MM.1S (cell line): Measurements from ENCODE around the gene GALNT12.

Experiments used
- DNase-seq: peaks from one replicate; pipeline ENCODE4 v3.0.0-alpha.2; 2015
- H2AFZ ChIP-seq: fragments of 300-600 bp; sonication (generic); 2 replicates; pipeline ENCODE4 v1.6.0; 2016; ENCODE audit warnings: antibody characterized with exemption, low read length
- H3F3A ChIP-seq: fragments of 300-600 bp; sonication (generic); 2 replicates; pipeline ENCODE4 v1.6.1; 2016; ENCODE audit warnings: mild to moderate bottlenecking, antibody characterized with exemption, low read length, moderate library complexity, mixed read lengths; ENCODE audit not compliant: insufficient read depth
- H3K27ac ChIP-seq: fragments of 300-600 bp; sonication (generic); 2 replicates; pipeline ENCODE4 v1.5.1; 2016; ENCODE audit warnings: mild to moderate bottlenecking, low read length
- H3K27me3 ChIP-seq: fragments of 300-600 bp; sonication (generic); replicated peaks from 2 replicates; pipeline ENCODE4 v1.6.0; 2016; ENCODE audit warnings: low read length; ENCODE audit not compliant: insufficient read depth
- H3K36me3 ChIP-seq: fragments of 300-600 bp; sonication (generic); replicated peaks from 2 replicates; pipeline ENCODE4 v1.6.1; 2016; ENCODE audit warnings: mild to moderate bottlenecking, low read length, mixed read lengths; ENCODE audit not compliant: insufficient read depth
- H3K4me1 ChIP-seq: fragments of 300-600 bp; sonication (generic); 2 replicates; pipeline ENCODE4 v1.6.1; 2016; ENCODE audit warnings: low read length, mixed read lengths
- H3K4me2 ChIP-seq: fragments of 300-600 bp; sonication (generic); 2 replicates; pipeline ENCODE4 v1.6.0; 2016; ENCODE audit warnings: low read depth, low read length
- H3K4me3 ChIP-seq: fragments of 300-600 bp; sonication (generic); 2 replicates; pipeline ENCODE4 v1.5.1; 2016; ENCODE audit warnings: low read length, mixed read lengths
- H3K79me2 ChIP-seq: fragments of 300-600 bp; sonication (generic); 2 replicates; pipeline ENCODE4 v1.6.1; 2016; ENCODE audit warnings: mixed run types, low read length, mixed read lengths
- H3K9ac ChIP-seq: fragments of 300-600 bp; sonication (generic); 2 replicates; pipeline ENCODE4 v1.6.1; 2016; ENCODE audit warnings: low read length, mixed read lengths
- H3K9me2 ChIP-seq: fragments of 300-600 bp; sonication (generic); replicated peaks from 2 replicates; pipeline ENCODE4 v1.6.1; 2016; ENCODE audit warnings: mild to moderate bottlenecking, low read length, mixed read lengths; ENCODE audit not compliant: insufficient read depth
- H3K9me3 ChIP-seq: fragments of 300-600 bp; sonication (generic); replicated peaks from 2 replicates; pipeline ENCODE4 v1.6.1; 2016; ENCODE audit warnings: mild to moderate bottlenecking, low read length, mixed read lengths; ENCODE audit not compliant: insufficient read depth
- H4K20me1 ChIP-seq: fragments of 300-600 bp; sonication (generic); 2 replicates; pipeline ENCODE4 v1.6.1; 2016; ENCODE audit warnings: mild to moderate bottlenecking, low read length, moderate library complexity, mixed read lengths; ENCODE audit not compliant: insufficient read depth
- EZH2 ChIP-seq: fragments of 300-600 bp; sonication (generic); optimal IDR thresholded peaks from 2 replicates; pipeline ENCODE3; 2017; ENCODE audit warnings: low read depth, mild to moderate bottlenecking, antibody characterized with exemption, low read length, mixed read lengths
- EZH2phosphoT487 ChIP-seq: fragments of 300-600 bp; sonication (generic); IDR thresholded peaks from 2 replicates; pipeline ENCODE4 v1.6.1; 2018; ENCODE audit warnings: antibody characterized with exemption, low read length
- TF ChIP-seq, protein P1 (sequence below): fragments of 300-600 bp; sonication (generic); IDR thresholded peaks from 2 replicates; pipeline ENCODE4 v1.5.1; 2016; ENCODE audit warnings: antibody characterized with exemption, low read length, mixed read lengths

GALNT12 gene

DNA sequence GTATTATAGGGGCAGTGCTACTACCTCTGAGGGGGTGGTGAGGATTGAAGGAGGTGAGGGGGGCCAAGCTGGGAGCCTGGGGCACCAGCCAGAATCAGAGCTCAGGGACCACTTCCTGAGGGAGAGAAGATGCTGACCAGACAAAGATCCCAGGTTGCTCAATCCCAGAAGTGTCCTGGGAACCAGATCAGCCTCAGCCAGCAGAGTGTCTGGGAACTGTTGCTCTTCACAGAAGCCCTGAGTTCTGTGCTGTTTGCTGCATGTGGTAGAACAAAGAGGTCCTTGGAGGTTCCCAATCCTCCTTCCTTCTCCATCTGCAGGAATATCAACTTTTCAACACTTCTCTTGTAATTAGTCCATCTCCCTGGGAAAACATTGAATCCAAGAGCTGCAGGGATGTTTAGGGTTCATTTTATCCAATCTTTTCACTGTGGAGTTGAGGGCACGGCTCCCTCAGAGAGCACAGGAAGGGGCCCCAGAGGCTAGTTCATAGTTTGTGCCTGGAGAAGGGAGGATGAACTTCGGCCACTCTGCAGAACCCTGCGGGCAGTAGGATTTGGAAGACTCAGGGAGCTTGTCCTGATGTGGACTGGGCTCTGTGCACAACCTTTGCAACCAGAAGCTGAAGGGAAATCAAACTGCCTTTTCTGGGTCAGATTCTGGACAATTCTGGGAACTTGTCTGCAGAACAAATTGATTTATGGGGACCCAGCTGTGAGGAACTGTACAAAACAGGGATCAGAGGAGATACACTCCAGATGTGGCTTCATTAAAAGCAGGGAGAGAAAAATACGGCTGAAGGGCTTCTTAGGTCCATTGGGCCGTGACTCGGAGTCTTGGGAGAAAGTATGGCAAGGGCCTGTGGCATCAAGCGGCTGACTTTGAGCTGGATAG lies 57.1 kb downstream of the GALNT12 start:
- H3K4me1 ChIP-seq = 0 out of 2 replicates have a peak, but pooled peaks cover 5% of the 10 kb centered on the region
- no peak overlapping the region for H2AFZ ChIP-seq

DNA sequence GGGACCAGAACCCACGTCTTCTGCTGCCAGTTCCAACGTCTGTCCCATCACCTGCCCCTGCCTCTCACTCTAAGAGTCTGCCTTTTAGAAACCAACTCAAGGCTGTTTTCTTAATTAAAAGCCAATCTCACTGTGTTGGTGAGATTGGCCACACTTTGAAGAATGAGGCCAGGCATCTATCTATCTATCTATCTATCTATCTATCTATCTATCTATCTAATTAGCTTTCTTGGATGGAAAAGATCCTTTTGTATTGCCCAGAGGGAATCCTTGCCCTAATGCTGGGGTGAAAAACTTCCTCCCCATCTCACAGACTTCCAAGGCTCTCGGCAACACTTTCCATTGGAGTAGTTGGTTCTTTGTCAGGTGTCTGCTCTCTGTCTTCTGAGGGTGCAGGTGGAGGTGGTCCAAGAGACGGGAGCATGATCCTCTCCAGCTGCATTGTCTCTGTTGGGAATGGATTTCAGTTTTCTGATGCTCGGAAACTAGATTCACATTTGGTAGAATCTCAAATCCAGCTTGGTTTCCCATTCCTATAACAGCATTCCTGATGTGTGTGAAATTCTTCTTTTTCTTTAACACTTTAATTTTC lies 57.9 kb downstream of the GALNT12 start:
- H3K9me2 ChIP-seq = no peaks in the 10 kb centered on the region
- H3K4me1 ChIP-seq = 0 out of 2 replicates have a peak, but pooled peaks cover 5% of the 10 kb centered on the region
- no peak overlapping the region for H3K4me3 ChIP-seq
- no peaks in the 10 kb centered on the region for H3K27me3 ChIP-seq
- H4K20me1 ChIP-seq = no peaks in the 10 kb centered on the region
- no peak overlapping the region for H3K9ac ChIP-seq
- no peaks in the 10 kb centered on the region for H3F3A ChIP-seq
- no peaks in the 10 kb centered on the region for H3K9me3 ChIP-seq
- no peak overlapping the region for H2AFZ ChIP-seq
- no peak for DNase-seq
- H3K27ac ChIP-seq = no peak overlapping the region
- H3K36me3 ChIP-seq = no peaks in the 10 kb centered on the region
- H3K79me2 ChIP-seq = no peaks in the 10 kb centered on the region
- H3K4me2 ChIP-seq = no peak overlapping the region
- TF ChIP-seq EZH2phosphoT487 (no peak), EZH2 (no peak)
- TF ChIP-seq, protein P1, sequence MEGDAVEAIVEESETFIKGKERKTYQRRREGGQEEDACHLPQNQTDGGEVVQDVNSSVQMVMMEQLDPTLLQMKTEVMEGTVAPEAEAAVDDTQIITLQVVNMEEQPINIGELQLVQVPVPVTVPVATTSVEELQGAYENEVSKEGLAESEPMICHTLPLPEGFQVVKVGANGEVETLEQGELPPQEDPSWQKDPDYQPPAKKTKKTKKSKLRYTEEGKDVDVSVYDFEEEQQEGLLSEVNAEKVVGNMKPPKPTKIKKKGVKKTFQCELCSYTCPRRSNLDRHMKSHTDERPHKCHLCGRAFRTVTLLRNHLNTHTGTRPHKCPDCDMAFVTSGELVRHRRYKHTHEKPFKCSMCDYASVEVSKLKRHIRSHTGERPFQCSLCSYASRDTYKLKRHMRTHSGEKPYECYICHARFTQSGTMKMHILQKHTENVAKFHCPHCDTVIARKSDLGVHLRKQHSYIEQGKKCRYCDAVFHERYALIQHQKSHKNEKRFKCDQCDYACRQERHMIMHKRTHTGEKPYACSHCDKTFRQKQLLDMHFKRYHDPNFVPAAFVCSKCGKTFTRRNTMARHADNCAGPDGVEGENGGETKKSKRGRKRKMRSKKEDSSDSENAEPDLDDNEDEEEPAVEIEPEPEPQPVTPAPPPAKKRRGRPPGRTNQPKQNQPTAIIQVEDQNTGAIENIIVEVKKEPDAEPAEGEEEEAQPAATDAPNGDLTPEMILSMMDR = no peak

More for the DNA sequence above, 57.1 kb downstream of the GALNT12 start:
- Histone ChIP-seq H3K9me2 (no peaks in the 10 kb centered on the region), H3F3A (no peaks in the 10 kb centered on the region), H4K20me1 (no peaks in the 10 kb centered on the region), H3K79me2 (no peaks in the 10 kb centered on the region), H3K27me3 (no peaks in the 10 kb centered on the region), H3K4me3 (no peak overlapping the region), H3K9ac (no peak overlapping the region), H3K4me2 (no peak overlapping the region), H3K36me3 (no peaks in the 10 kb centered on the region), H3K9me3 (no peaks in the 10 kb centered on the region), H3K27ac (no peak overlapping the region)
- no peak for DNase-seq
- no peak for TF ChIP-seq EZH2phosphoT487
- TF ChIP-seq, protein P1 = no peak
- no peak for TF ChIP-seq EZH2

DNA sequence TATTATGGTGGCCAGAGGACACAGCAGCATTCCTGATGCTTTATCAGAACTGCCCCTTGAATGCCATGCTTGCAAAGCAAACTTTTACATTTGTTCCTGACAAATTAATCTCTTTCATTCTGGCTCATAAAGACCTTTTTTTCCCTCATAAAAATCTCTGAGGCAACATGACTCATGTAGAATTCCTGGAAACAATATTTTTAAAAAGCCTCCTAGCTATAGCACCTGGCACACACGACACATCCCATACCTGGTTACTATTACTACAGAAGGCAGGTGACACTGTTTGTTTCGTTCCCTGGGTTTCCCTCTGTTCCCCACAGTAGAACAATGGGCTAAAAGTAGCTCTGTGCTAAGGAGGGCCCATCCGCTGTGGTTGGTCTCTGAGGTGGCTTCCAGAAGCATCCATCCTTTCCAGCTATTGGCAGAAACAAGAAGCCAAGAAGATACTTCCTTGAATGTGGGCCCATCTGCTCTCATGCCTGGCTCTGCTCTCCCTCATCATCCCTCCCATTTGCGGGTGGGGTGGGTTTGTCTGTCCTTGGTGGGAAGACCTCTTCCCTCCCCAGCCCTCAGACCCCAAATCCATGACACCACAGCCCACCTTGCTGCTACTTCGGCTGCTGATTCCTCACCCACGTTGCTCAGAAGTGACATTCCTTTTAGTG lies 59.1 kb downstream of the GALNT12 start:
- Histone ChIP-seq H3K9me2 (no peaks in the 10 kb centered on the region), H3K9me3 (no peaks in the 10 kb centered on the region), H2AFZ (no peak overlapping the region), H3K4me1 (0 out of 2 replicates have a peak, but pooled peaks cover 5% of the 10 kb centered on the region), H3K4me2 (no peak overlapping the region), H3F3A (no peaks in the 10 kb centered on the region), H3K27ac (no peak overlapping the region), H3K36me3 (no peaks in the 10 kb centered on the region), H3K9ac (no peak overlapping the region), H3K27me3 (no peaks in the 10 kb centered on the region), H3K4me3 (no peak overlapping the region), H4K20me1 (no peaks in the 10 kb centered on the region), H3K79me2 (no peaks in the 10 kb centered on the region)
- TF ChIP-seq EZH2phosphoT487 = no peak
- TF ChIP-seq, protein P1 = no peak
- TF ChIP-seq EZH2 = no peak
- DNase-seq = no peak
